Activated B cell treated with CpG ODN at 0.5 μM for 24 hours (primary cell): Measurements from ENCODE around the gene STAT3. TPM values are rescaled to one million over a fixed set of nuclear protein-coding genes. Genes with fewer than 3 reads are reported as not detected.
"Not testable (repeated sequence)": the region's sequence is repeated elsewhere in the genome, so short reads cannot be mapped to it uniquely, and the experiment has no call there.

Source experiments
- ATAC-seq: fragments of 200-7000 bp; cut with Tn5 transposase; one replicate; pipeline ENCODE4 v1.10.0; 2021; ENCODE audit warnings: low read depth, mild to moderate bottlenecking, moderate library complexity
- CTCF ChIA-PET: fragments of 350-600 bp; sonication (Branson Sonifier 250); formaldehyde crosslinking; loops from one replicate; lab custom pipeline; 2021; ENCODE audit warnings: antibody characterized with exemption; lab: Charles Lee
- POLR2A ChIA-PET: fragments of 350-600 bp; sonication (Branson Sonifier 250); formaldehyde crosslinking; loops from one replicate; lab custom pipeline; 2021; ENCODE audit warnings: antibody characterized with exemption; lab: Charles Lee
- DNase-seq: peaks from one replicate; pipeline ENCODE4 v3.0.0; 2022
- H3K27ac Mint-ChIP-seq: one replicate; pipeline ENCODE4 v1.8.0; 2020; ENCODE audit warnings: mixed read lengths
- H3K27me3 Mint-ChIP-seq: one replicate; pipeline ENCODE4 v1.8.0; 2021; ENCODE audit warnings: mixed read lengths
- H3K36me3 Mint-ChIP-seq: one replicate; pipeline ENCODE4 v1.8.0; 2021; ENCODE audit warnings: low read depth, mixed read lengths
- H3K4me1 Mint-ChIP-seq: one replicate; pipeline ENCODE4 v1.8.0; 2021; ENCODE audit warnings: mixed read lengths
- H3K4me3 Mint-ChIP-seq: one replicate; pipeline ENCODE4 v1.8.0; 2020; ENCODE audit warnings: mild to moderate bottlenecking, mixed read lengths
- H3K9me3 Mint-ChIP-seq: one replicate; pipeline ENCODE4 v1.8.0; 2020; ENCODE audit warnings: mixed read lengths
- CTCF ChIP-seq: fragments of 200-600 bp; IDR thresholded peaks from one replicate; pipeline ENCODE4 v1.8.0; 2022; ENCODE audit warnings: antibody characterized with exemption, mild to moderate bottlenecking
- intact Hi-C: fragments of 100-400 bp; cut with micrococcal nuclease; formaldehyde crosslinking; loops from one replicate; pipeline ENCODE4 v1.15.1; 2024
- total RNA-seq: library from RNA; stranded (reverse); gene quantifications from 2 replicates; pipeline ENCODE4 v1.2.3, GENCODE V29; 2022

Gene STAT3
- total RNA-seq, 1 donor from 2014 or later, result 233 TPM

DNA sequence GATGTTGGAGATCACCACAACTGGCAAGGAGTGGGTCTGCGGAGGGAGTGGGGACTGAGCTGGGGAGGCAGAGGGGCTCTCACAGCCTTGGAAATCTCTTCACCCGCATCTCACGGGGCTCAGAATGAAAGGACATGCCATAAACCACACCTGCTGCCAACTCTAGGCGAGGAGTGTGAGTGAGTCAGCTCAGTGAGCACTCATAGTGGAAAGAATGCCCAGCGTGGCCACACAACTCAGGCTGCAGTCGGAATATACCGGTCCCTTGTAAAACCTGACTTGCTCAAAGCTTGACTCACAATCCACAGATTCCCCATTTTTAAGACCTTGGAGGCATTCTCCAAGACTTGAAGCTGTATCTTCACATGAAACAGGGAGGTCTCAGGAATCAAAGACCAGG, 63.2 kb downstream of the STAT3 start:
- TF ChIP-seq CTCF, result no peak
- DNase-seq, result no peak
- Mint-ChIP-seq H3K36me3 (peaks cover 81% of the 10 kb centered on the region), H3K4me3 (no peak overlapping the region), H3K27ac (no peak overlapping the region), H3K9me3 (no peaks in the 10 kb centered on the region), H3K27me3 (no peaks in the 10 kb centered on the region), H3K4me1 (peaks cover 22% of the 10 kb centered on the region)
- ATAC-seq, result no peak
- POLR2A ChIA-PET, result interaction anchor here (0.6 kb wide), 2 partner anchors 112 to 144 kb away, joined by 5 read pairs; no protein-coding TSS in a partner anchor
- intact Hi-C loops, result no loop called here
- CTCF ChIA-PET, result interaction anchor here (1.2 to 12.1 kb wide), 2 partner anchors 15 to 80 kb away, joined by 3 to 202 read pairs; no protein-coding TSS in a partner anchor

DNA sequence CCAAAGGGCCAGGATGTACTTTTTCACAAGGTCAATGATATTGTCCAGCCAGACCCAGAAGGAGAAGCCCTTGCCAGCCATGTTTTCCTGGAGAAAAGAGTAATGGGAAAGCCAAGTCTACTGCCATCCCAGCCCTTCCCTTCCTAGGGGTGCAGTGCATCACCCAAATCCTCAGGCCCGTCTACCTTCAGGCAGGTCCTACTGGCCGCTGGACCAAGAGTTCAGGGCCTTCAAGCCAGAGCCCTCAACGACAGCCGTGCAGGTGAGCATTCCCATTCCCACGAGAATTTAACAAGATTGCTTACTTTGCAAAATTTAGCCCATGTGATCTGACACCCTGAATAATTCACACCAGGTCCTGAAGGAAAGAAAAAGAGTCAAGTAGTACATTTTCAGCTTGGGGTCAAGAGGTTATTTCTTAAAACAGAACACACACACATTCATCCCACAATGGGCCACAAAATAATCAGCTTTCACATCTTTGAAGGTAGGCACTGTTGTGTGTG, 64.9 kb downstream of the STAT3 start:
- Mint-ChIP-seq H3K27ac (peak overlapping the region; percentile 63), H3K4me3 (no peak overlapping the region), H3K36me3 (peaks cover 74% of the 10 kb centered on the region), H3K27me3 (no peaks in the 10 kb centered on the region), H3K4me1 (peaks cover 34% of the 10 kb centered on the region), H3K9me3 (no peaks in the 10 kb centered on the region)
- POLR2A ChIA-PET, result interaction anchor here (0.8 to 1.8 kb wide), 2 partner anchors 65 to 80 kb away, joined by 4 read pairs; partner anchors contain the start of gene STAT3
- TF ChIP-seq CTCF, result no peak
- DNase-seq (no peak), ATAC-seq (no peak)
- CTCF ChIA-PET, result interaction anchor here (0.7 to 12.1 kb wide), 12 partner anchors 10 to 204 kb away, joined by 3 to 202 read pairs (median 3); partner anchors contain the start of gene STAT3
- intact Hi-C loops, result loop anchor here (5.0 kb wide), 1 partner anchor 64 kb away; the partner anchor contains the start of gene STAT3

DNA sequence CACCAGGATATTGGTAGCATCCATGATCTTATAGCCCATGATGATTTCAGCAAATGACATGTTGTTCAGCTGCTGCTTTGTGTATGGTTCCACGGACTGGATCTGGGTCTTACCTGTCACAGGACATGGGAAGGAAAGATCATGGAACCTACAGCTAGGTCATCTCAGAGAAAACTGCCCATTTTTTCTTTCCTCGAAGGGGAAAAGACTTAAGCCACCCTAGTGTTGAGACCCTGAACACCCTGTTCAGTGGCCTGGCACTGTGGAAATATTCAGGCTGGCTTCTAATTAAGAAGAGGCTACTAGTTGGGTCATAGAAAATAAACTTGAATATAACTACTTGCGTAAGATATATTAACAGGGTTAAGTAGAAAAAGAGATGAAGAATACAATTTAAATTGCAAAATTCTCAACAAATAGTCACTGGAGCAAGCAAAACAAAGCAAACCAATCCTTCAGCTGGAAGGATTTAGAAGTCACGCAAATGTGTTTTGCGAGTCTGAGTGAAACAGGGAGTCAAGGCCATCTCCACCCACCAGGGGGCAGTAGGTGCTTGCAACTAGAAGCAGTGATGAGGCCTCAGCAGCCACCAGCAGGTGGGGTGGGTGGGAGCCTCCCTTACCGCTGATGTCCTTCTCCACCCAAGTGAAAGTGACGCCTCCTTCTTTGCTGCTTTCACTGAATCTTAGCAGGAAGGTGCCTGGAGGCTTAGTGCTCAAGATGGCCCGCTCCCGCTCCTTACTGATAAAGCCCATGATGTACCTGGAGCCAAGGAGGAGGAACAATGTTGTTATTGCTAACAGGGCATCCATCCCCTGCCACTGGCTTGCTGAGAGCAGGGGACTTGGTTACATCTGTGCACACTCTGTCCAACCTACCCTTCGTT, 65.6 kb downstream of the STAT3 start:
- peak; percentile 90 for TF ChIP-seq CTCF
- peaks cover 35% of the 10 kb centered on the region for H3K4me1 Mint-ChIP-seq
- H3K4me3 Mint-ChIP-seq, result no peak overlapping the region
- DNase-seq, result peak; percentile 80
- ATAC-seq, result peak; percentile 97
- CTCF ChIA-PET, result interaction anchor here (0.6 to 12.1 kb wide), 14 partner anchors 10 to 197 kb away, joined by 3 to 202 read pairs (median 3); partner anchors contain the start of gene STAT3
- no peaks in the 10 kb centered on the region for H3K9me3 Mint-ChIP-seq
- POLR2A ChIA-PET, result interaction anchor here (0.8 to 1.8 kb wide), 3 partner anchors 10 to 84 kb away, joined by 3 to 6 read pairs (median 4); no protein-coding TSS in a partner anchor
- H3K27me3 Mint-ChIP-seq, result no peaks in the 10 kb centered on the region
- H3K36me3 Mint-ChIP-seq, result peaks cover 75% of the 10 kb centered on the region
- intact Hi-C loops, result loop anchor here (1.0 to 5.0 kb wide), 5 partner anchors 10 to 205 kb away; partner anchors contain the start of gene STAT3
- H3K27ac Mint-ChIP-seq, result peak overlapping the region; percentile 63

GRCh38 chr17:42321555-42321954, 66.7 kb downstream of the STAT3 start:
- intact Hi-C loops, result loop anchor here (5.0 kb wide), 1 partner anchor 66 kb away; the partner anchor contains the start of gene STAT3
- H3K36me3 Mint-ChIP-seq, result peaks cover 75% of the 10 kb centered on the region
- H3K4me1 Mint-ChIP-seq, result peaks cover 41% of the 10 kb centered on the region
- POLR2A ChIA-PET, result interaction anchor here (0.7 to 1.2 kb wide), 5 partner anchors 33 to 186 kb away, joined by 3 to 6 read pairs (median 3); partner anchors contain the start of gene STAT5A
- ATAC-seq (no peak), DNase-seq (no peak)
- no peaks in the 10 kb centered on the region for H3K9me3 Mint-ChIP-seq
- TF ChIP-seq CTCF, result no peak
- no peak overlapping the region for H3K4me3 Mint-ChIP-seq
- CTCF ChIA-PET, result interaction anchor here (1.1 to 12.1 kb wide), 5 partner anchors 8 to 206 kb away, joined by 3 to 202 read pairs (median 4); no protein-coding TSS in a partner anchor
- H3K27ac Mint-ChIP-seq, result no peak overlapping the region
- H3K27me3 Mint-ChIP-seq, result no peaks in the 10 kb centered on the region

DNA sequence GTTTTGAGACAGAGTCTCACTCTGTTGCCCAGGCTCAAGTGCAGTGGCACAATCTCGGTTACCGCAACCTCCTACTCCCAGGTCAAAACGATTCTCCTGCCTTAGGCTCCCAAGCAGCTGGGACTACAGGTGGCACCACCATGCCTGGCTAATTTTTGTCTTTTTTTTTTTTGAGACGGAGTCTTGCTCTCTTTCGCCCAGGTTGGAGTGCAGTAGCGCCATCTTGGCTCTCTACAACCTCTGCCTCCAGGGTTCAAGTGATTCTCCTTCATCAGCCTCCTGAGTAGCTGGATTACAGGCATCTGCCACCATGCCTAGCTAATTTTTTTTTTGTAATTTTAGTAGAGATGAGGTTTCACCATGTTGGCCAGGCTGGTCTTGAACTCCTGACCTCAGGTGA, 70.3 kb downstream of the STAT3 start:
- peaks cover 63% of the 10 kb centered on the region for H3K36me3 Mint-ChIP-seq
- intact Hi-C loops, result not testable (repeated sequence)

More for the DNA sequence above, 70.3 kb downstream of the STAT3 start:
- CTCF ChIA-PET, result interaction anchor here (12.1 kb wide), 1 partner anchor 87 kb away, joined by 202 read pairs; no protein-coding TSS in a partner anchor
- not testable (repeated sequence) for ATAC-seq, H3K27me3 Mint-ChIP-seq, H3K27ac Mint-ChIP-seq, H3K4me3 Mint-ChIP-seq, H3K9me3 Mint-ChIP-seq, DNase-seq
- peaks cover 67% of the 10 kb centered on the region for H3K4me1 Mint-ChIP-seq
- POLR2A ChIA-PET, result interaction anchor here (0.9 to 1.3 kb wide), 2 partner anchors 85 to 89 kb away, joined by 3 to 5 read pairs; no protein-coding TSS in a partner anchor
